Spleen (tissue), 11 donors: ENCODE measurements around the gene PLAC8L1. TPM values are rescaled to one million over a fixed set of nuclear protein-coding genes. Genes with fewer than 3 reads are reported as not detected.

ENCODE experiments used
- DNase-seq: peaks from one replicate; pipeline ENCODE4 v3.0.0-alpha.2; 2020
- H3K27ac ChIP-seq, 8 donors: fragments of 200-600 bp; sonication (generic) in 7 of 8; 1 replicate in 4 of 8; 2 replicates in 4 of 8; pipeline versions ENCODE4 v1.5.0 to v1.8.0; 2016 to 2021; ENCODE audit warnings: inconsistent platforms in 4 of 8, mild to moderate bottlenecking in 4 of 8, moderate library complexity in 1 of 8
- H3K27me3 ChIP-seq, 7 donors: fragments of 200-600 bp; sonication (generic) in 6 of 7; replicated peaks in 1 of 7; 1 replicate in 4 of 7; 2 replicates in 3 of 7; pipeline versions ENCODE4 v1.5.0 to v1.8.0; 2016 to 2021; ENCODE audit warnings: inconsistent platforms in 3 of 7, mild to moderate bottlenecking in 1 of 7
- H3K36me3 ChIP-seq, 6 donors: fragments of 200-600 bp; sonication (generic) in 5 of 6; 1 replicate in 4 of 6; 2 replicates in 2 of 6; pipeline versions ENCODE4 v1.5.0 to v1.8.0; 2016 to 2021; ENCODE audit warnings: inconsistent platforms in 2 of 6
- H3K4me1 ChIP-seq, 6 donors: fragments of 200-600 bp; sonication (generic) in 5 of 6; 1 replicate in 3 of 6; 2 replicates in 3 of 6; pipeline versions ENCODE4 v1.5.0 to v1.8.0; 2016 to 2021; ENCODE audit warnings: inconsistent platforms in 3 of 6
- H3K4me3 ChIP-seq, 8 donors: fragments of 200-600 bp; sonication (generic) in 7 of 8; 1 replicate in 4 of 8; 2 replicates in 4 of 8; pipeline versions ENCODE4 v1.5.0 to v1.8.0; 2016 to 2021; ENCODE audit warnings: inconsistent platforms in 4 of 8, mild to moderate bottlenecking in 4 of 8, moderate library complexity in 2 of 8
- H3K9me3 ChIP-seq, 8 donors: fragments of 200-600 bp; sonication (generic) in 7 of 8; 1 replicate in 4 of 8; 2 replicates in 4 of 8; pipeline versions ENCODE4 v1.5.0 to v1.8.0; 2016 to 2021; ENCODE audit warnings: inconsistent platforms in 4 of 8
- CTCF ChIP-seq, 11 experiments: fragments of 200-600 bp in 7 of 11; fragments of 450-650 bp in 4 of 11; sonication (generic) in 4 of 11; IDR thresholded peaks in 8 of 11; conservative IDR thresholded peaks in 3 of 11; 1 replicate in 7 of 11; 2 replicates in 4 of 11; pipeline versions ENCODE4 v1.4.0 to v1.8.0; 2016 to 2021; ENCODE audit warnings: antibody characterized with exemption in 11 of 11, inconsistent platforms in 4 of 11, mild to moderate bottlenecking in 1 of 11
- POLR2A ChIP-seq, 3 donors: fragments of 450-650 bp; IDR thresholded peaks; one replicate each; pipeline ENCODE4 v1.5.1; 2017; ENCODE audit warnings: antibody characterized with exemption in 3 of 3, mild to moderate bottlenecking in 1 of 3
- POLR2AphosphoS5 ChIP-seq, 3 donors: sonication (generic); formaldehyde crosslinking; IDR thresholded peaks; one replicate each; pipeline ENCODE4 v1.5.1; 2017; ENCODE audit warnings: antibody characterized with exemption in 3 of 3
- WGBS, 5 donors: extraction: QIAGEN DNeasy Blood & Tissue Kit in 3 of 5; methylation state at CpG; one replicate each; pipeline versions ENCODE4 v1.1.5 to v1.1.7; 2013 to 2018; 5-methylcytosine and 5-hydroxymethylcytosine counted together
- intact Hi-C: fragments of 100-400 bp; cut with DNase I; formaldehyde crosslinking; loops from one replicate; pipeline ENCODE4 v1.15.0; 2023; ENCODE audit warnings: low total_unique reads
- polyA plus RNA-seq, 3 donors: library from polyadenylated mRNA; stranded (reverse); fragments of 200-250 nt; gene quantifications; one replicate each; pipeline ENCODE4 v1.2.1, GENCODE V29; 2013
- total RNA-seq, 7 donors: library from RNA; depleted of rRNA in 3 of 7; stranded (reverse); fragments of >200 nt in 3 of 7; fragmentation: NEBNext Ultra II Directional in 4 of 7; extraction: Animal tissue kit (Norgen Biotek cat#: 25700) in 4 of 7; gene quantifications; one replicate each; pipeline versions ENCODE4 v1.1.0 to v1.2.1, GENCODE V29; 2016 to 2021
- donor health status: healthy with polysubstance abuse.
- donor health status: DM: no; HTN: no; CAD: no; lungs with moderate emphysema.
- donor health status: DM: no; HTN: no; CAD: no.
- donor health status: Bipolar disorder and iron deficiency.
- donor health status: healthy.
- donor health status: DM: no; HTN: no; CAD: no.
- donor health status: DM: yes; HTN: yes; CAD: no.

PLAC8L1 gene
- total and polyA plus RNA-seq, 10 donors: 0.29 to 1.3 (median 0.71) TPM; not detected in 6

DNA sequence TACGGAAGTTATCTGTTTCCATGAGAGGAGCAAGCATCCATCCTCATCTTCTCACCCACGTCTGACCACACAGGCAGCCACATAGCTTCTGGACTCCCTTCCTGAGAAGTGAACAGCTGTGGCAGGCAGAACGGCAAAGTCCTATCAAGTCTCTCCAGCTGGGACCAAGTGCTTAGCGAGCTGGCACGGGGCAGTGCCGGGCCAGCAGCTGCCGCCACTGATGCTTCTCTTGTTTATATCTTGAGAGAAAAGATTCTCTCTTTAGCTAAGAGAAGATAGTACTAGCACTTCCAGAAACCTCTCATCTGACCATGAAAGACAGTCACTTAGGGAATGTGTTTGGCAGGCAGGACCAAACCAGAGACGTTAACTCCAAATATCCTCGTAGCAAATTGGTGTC, 37.2 kb downstream of the PLAC8L1 start:
- intact Hi-C loops: no loop called here
- DNase-seq: no peak
- Histone ChIP-seq H3K9me3 (no peaks in the 10 kb centered on the region), H3K4me3 (no peak overlapping the region), H3K36me3 (no peaks in the 10 kb centered on the region), H3K4me1 (no peaks in the 10 kb centered on the region), H3K27me3 (no peaks in the 10 kb centered on the region), H3K27ac (no peak overlapping the region)
- no peak for TF ChIP-seq CTCF (IDR thresholded peaks at IDR 0.05 in 8 of 11, conservative IDR thresholded peaks at IDR 0.05 in 3 of 11)
- no peak for TF ChIP-seq POLR2AphosphoS5 (IDR thresholded peaks at IDR 0.05)
- no peak for TF ChIP-seq POLR2A (IDR thresholded peaks at IDR 0.05)
- 86 to 91% (median 86%) methylated on average over 9 of the region's 9 CpGs for WGBS, 5 donors

DNA sequence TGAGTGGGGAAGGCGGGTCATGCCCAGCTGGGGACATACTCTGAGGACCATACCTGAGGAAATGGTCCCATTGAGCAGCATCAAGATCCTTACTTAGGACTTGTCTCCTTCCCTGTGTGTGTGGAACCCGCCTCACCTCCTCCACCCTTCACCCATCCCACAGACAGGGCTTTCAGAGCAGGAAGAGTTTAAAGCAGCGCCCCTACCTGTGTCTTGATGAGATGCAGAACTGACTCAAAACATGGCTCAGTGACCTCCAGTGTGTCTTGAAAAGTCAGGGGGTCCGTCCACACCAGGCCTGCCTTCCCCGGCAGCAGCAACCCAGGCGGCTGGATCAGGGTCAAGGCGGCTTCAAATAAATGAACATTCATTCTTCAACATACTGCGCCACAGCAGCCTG, 38.4 kb downstream of the PLAC8L1 start:
- Histone ChIP-seq H3K4me3 (no peak overlapping the region), H3K4me1 (no peaks in the 10 kb centered on the region), H3K36me3 (no peaks in the 10 kb centered on the region), H3K9me3 (no peaks in the 10 kb centered on the region), H3K27ac (no peak overlapping the region), H3K27me3 (no peaks in the 10 kb centered on the region)
- TF ChIP-seq POLR2AphosphoS5 (IDR thresholded peaks at IDR 0.05) (no peak), CTCF (IDR thresholded peaks at IDR 0.05 in 8 of 11, conservative IDR thresholded peaks at IDR 0.05 in 3 of 11) (no peak), POLR2A (IDR thresholded peaks at IDR 0.05) (no peak)
- 84 to 96% (median 92%) methylated on average over 8 of the region's 8 CpGs for WGBS, 5 donors
- DNase-seq: no peak
- intact Hi-C loops: no loop called here

DNA sequence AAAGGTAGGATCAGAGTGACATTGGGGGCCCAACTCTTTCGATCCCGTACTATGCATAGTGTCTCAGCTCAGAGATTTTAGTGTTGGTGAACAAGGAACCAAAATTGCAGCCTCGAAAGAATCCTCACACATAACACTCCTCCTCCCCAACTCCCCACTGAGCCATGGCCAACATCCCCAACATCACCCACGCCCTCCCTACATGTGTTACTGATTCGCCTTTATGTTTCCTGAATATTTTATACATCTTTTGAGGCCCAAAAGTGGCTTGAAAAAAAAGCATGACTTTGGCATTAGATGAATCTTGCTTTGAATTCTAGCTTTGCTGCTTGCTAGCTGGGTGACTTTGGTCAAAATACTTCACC, 45.2 kb downstream of the PLAC8L1 start:
- intact Hi-C loops: no loop called here

More for the DNA sequence above, 45.2 kb downstream of the PLAC8L1 start:
- DNase-seq: no peak
- H3K27me3 ChIP-seq: peaks cover 0 to 20% (median 0%) of the 10 kb centered on the region in 7 donors
- H3K36me3 ChIP-seq: no peaks in the 10 kb centered on the region
- WGBS, 5 donors: 85 to 92% (median 92%) methylated on average over 5 of the region's 5 CpGs
- H3K27ac ChIP-seq: no peak overlapping the region
- no peaks in the 10 kb centered on the region for H3K4me1 ChIP-seq
- TF ChIP-seq POLR2A (IDR thresholded peaks at IDR 0.05) (no peak), POLR2AphosphoS5 (IDR thresholded peaks at IDR 0.05) (no peak), CTCF (IDR thresholded peaks at IDR 0.05 in 8 of 11, conservative IDR thresholded peaks at IDR 0.05 in 3 of 11) (no peak)
- H3K4me3 ChIP-seq: no peak overlapping the region
- no peaks in the 10 kb centered on the region for H3K9me3 ChIP-seq
